Measurements from ENCODE around the gene PTEN. TPM values are rescaled to one million over a fixed set of nuclear protein-coding genes. Genes with fewer than 3 reads are reported as not detected.

Gene PTEN
- total and polyA plus RNA-seq, 9 of the 15 experiments (the other 6 are each of a cell fraction or from before 2014, with no cell fraction given) = 8.4 to 56.9 (median 22.2) TPM

DNA sequence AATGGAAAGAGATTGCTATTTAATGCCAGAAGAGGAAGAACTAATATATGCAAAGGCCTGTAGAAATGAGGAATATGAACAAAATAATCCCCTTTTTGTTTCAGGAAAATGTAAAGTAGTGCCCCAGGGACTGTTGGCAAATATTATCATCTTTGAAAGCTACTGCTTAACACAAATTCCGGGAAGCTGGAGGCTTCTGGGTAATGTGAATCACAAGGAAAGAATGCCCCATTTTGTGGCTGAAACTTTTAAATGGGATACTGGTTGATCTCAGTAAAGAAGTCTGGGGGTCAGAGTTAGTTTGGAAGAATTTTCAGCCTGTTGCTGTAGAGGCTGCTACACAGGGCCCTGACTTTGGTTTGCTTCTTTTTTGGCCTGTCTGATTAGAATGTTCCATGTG, 141.0 kb downstream of the PTEN start:
- Histone ChIP-seq H3K4me2 (ENCODE audit: insufficient read depth, low read length) (no peak overlapping the region), H3K27ac (ENCODE audit: extremely low read depth, low read depth, low read length) (no peak overlapping the region), H2AFZ (ENCODE audit: low read depth, low read length) (no peak overlapping the region), H3K9me3 (replicated peaks; ENCODE audit: control insufficient read depth, insufficient read depth, low read depth, low read length) (no peaks in the 10 kb centered on the region), H3K36me3 (ENCODE audit: control insufficient read depth, insufficient read depth, low read length) (no peaks in the 10 kb centered on the region), H3K4me3 (no peak overlapping the region), H3K9ac (ENCODE audit: insufficient read depth in 1 of 2, low read depth in 2 of 2, low read length in 2 of 2) (no peak overlapping the region), H4K20me1 (replicated peaks; ENCODE audit: control insufficient read depth, insufficient read depth, low read length) (no peaks in the 10 kb centered on the region), H3K4me1 (replicated peaks in 1 of 2; ENCODE audit: control insufficient read depth in 2 of 2, insufficient read depth in 2 of 2, low read length in 2 of 2) (no peaks in the 10 kb centered on the region), H3K9me1 (ENCODE audit: control insufficient read depth, insufficient read depth, low read length) (no peaks in the 10 kb centered on the region), H3K27me3 (ENCODE audit: control insufficient read depth in 2 of 2, insufficient read depth in 2 of 2, low read length in 2 of 2) (no peaks in the 10 kb centered on the region), H3K79me2 (ENCODE audit: control insufficient read depth, insufficient read depth, low read length) (no peaks in the 10 kb centered on the region)
- no peak for ATAC-seq
- ChIA-PET CTCF (ENCODE audit: low intra/inter-chr PET ratio) (no interaction called here), POLR2A (no interaction called here)
- DNase-seq (ENCODE audit: extremely low read depth in 1 of 4, low spot score in 3 of 4) = no peak
- in situ Hi-C loops (cut with MboI) (no loop called here), intact Hi-C loops (cut with micrococcal nuclease) (no loop called here)
- TF ChIP-seq ZNF347 (CRISPR knock-in tag; IDR thresholded peaks at IDR 0.05; ENCODE audit: low read depth) (no peak), SRF (CRISPR knock-in tag; IDR thresholded peaks at IDR 0.05) (no peak), ATF7 (IDR thresholded peaks at IDR 0.05) (no peak)
- BruUV-seq (replicated peaks) = no TSS peak
- FAIRE-seq = no peak
- whole genome bisulfite sequencing (ENCODE audit: insufficient coverage, low coverage, missing lambda C conversion rate) = 9% methylated on average over 1 of the region's 1 CpG

DNA sequence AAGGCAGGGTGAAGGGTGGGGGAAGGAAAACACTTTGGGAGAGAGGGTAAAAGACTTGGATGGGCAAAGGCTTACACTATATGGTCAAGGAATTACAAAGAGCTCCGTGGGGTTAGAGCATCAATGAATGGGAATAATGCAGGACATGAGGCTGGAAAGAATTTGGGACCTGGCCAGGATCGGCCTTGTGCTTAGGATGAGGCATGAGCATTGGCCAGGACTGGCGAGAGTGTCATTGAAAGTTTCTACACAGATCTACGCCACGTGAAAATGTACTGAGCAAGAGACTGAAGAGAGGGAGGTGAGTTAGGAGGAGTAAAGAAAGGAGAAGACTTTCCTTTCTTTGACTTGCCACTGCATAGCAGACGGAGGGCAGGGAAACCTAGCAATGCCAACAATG, 142.8 kb downstream of the PTEN start:
- FAIRE-seq (no peak), DNase-seq (ENCODE audit: extremely low read depth in 1 of 4, low spot score in 3 of 4) (no peak), ATAC-seq (no peak)
- 11% methylated on average over 6 of the region's 6 CpGs for WGBS (ENCODE audit: insufficient coverage, low coverage, missing lambda C conversion rate)
- CTCF ChIA-PET (ENCODE audit: low intra/inter-chr PET ratio) = interaction anchor here (0.5 kb wide), 1 partner anchor 54 kb away, joined by 3 read pairs; no protein-coding TSS in a partner anchor
- Histone ChIP-seq H3K4me1 (replicated peaks in 1 of 2; ENCODE audit: control insufficient read depth in 2 of 2, insufficient read depth in 2 of 2, low read length in 2 of 2) (no peaks in the 10 kb centered on the region), H3K27me3 (ENCODE audit: control insufficient read depth in 2 of 2, insufficient read depth in 2 of 2, low read length in 2 of 2) (no peaks in the 10 kb centered on the region), H3K4me2 (ENCODE audit: insufficient read depth, low read length) (no peak overlapping the region), H3K79me2 (ENCODE audit: control insufficient read depth, insufficient read depth, low read length) (no peaks in the 10 kb centered on the region), H3K27ac (ENCODE audit: extremely low read depth, low read depth, low read length) (no peak overlapping the region), H3K9me3 (replicated peaks; ENCODE audit: control insufficient read depth, insufficient read depth, low read depth, low read length) (no peaks in the 10 kb centered on the region), H2AFZ (ENCODE audit: low read depth, low read length) (no peak overlapping the region), H3K9ac (ENCODE audit: insufficient read depth in 1 of 2, low read depth in 2 of 2, low read length in 2 of 2) (no peak overlapping the region), H4K20me1 (replicated peaks; ENCODE audit: control insufficient read depth, insufficient read depth, low read length) (no peaks in the 10 kb centered on the region), H3K9me1 (ENCODE audit: control insufficient read depth, insufficient read depth, low read length) (no peaks in the 10 kb centered on the region), H3K4me3 (no peak overlapping the region), H3K36me3 (ENCODE audit: control insufficient read depth, insufficient read depth, low read length) (no peaks in the 10 kb centered on the region)
- BruUV-seq (replicated peaks) = no TSS peak
- in situ Hi-C loops (cut with MboI) = no loop called here
- intact Hi-C loops (cut with micrococcal nuclease) = no loop called here
- POLR2A ChIA-PET = interaction anchor here (0.7 kb wide), 1 partner anchor 36 kb away, joined by 3 read pairs; no protein-coding TSS in a partner anchor
- TF ChIP-seq, protein P1, sequence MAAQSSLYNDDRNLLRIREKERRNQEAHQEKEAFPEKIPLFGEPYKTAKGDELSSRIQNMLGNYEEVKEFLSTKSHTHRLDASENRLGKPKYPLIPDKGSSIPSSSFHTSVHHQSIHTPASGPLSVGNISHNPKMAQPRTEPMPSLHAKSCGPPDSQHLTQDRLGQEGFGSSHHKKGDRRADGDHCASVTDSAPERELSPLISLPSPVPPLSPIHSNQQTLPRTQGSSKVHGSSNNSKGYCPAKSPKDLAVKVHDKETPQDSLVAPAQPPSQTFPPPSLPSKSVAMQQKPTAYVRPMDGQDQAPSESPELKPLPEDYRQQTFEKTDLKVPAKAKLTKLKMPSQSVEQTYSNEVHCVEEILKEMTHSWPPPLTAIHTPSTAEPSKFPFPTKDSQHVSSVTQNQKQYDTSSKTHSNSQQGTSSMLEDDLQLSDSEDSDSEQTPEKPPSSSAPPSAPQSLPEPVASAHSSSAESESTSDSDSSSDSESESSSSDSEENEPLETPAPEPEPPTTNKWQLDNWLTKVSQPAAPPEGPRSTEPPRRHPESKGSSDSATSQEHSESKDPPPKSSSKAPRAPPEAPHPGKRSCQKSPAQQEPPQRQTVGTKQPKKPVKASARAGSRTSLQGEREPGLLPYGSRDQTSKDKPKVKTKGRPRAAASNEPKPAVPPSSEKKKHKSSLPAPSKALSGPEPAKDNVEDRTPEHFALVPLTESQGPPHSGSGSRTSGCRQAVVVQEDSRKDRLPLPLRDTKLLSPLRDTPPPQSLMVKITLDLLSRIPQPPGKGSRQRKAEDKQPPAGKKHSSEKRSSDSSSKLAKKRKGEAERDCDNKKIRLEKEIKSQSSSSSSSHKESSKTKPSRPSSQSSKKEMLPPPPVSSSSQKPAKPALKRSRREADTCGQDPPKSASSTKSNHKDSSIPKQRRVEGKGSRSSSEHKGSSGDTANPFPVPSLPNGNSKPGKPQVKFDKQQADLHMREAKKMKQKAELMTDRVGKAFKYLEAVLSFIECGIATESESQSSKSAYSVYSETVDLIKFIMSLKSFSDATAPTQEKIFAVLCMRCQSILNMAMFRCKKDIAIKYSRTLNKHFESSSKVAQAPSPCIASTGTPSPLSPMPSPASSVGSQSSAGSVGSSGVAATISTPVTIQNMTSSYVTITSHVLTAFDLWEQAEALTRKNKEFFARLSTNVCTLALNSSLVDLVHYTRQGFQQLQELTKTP (IDR thresholded peaks at IDR 0.05; ENCODE audit: low read depth in 1 of 2, partially characterized antibody in 2 of 2) = no peak
- TF ChIP-seq BRD4 (IDR thresholded peaks at IDR 0.05) (no peak), TEAD4 (IDR thresholded peaks at IDR 0.05; ENCODE audit: low read length) (no peak), TEAD4 (CRISPR knock-in tag; IDR thresholded peaks at IDR 0.05; ENCODE audit: borderline replicate concordance) (no peak), POLR2A (conservative IDR thresholded peaks at IDR 0.05) (no peak), ZFPM2 (CRISPR knock-in tag; IDR thresholded peaks at IDR 0.05) (no peak), PHF20 (IDR thresholded peaks at IDR 0.05; ENCODE audit: partially characterized antibody) (no peak), SAP30 (IDR thresholded peaks at IDR 0.05; ENCODE audit: borderline replicate concordance, insufficient read depth, low read depth, low read length, poor library complexity, severe bottlenecking) (no peak), HSF4 (CRISPR knock-in tag; IDR thresholded peaks at IDR 0.05; ENCODE audit: borderline replicate concordance) (no peak), ZNF586 (CRISPR knock-in tag; conservative IDR thresholded peaks at IDR 0.05) (no peak)

All from K562 (cell line).